Measurements from ENCODE around the gene PDE11A.
"Not testable (repeated sequence)": the region's sequence is repeated elsewhere in the genome, so short reads cannot be mapped to it uniquely, and the experiment has no call there.

PDE11A gene

GRCh38 chr2:177880285-177880684, 192.3 kb downstream of the PDE11A start:
- no peak for DNase-seq

- no peak for DNase-seq
These were observed 195.6 kb downstream of the PDE11A start for GRCh38 chr2:177876950-177877349.

GRCh38 chr2:177874686-177875085, 197.9 kb downstream of the PDE11A start:
- DNase-seq = no peak

- no peak for DNase-seq
These were observed 198.7 kb downstream of the PDE11A start for GRCh38 chr2:177873915-177874314.

GRCh38 chr2:177872286-177872685, 200.3 kb downstream of the PDE11A start:
- no peak for DNase-seq

- DNase-seq = no peak
These were observed 202.7 kb downstream of the PDE11A start for GRCh38 chr2:177869912-177870311.

- DNase-seq = no peak
These were observed 203.4 kb downstream of the PDE11A start for GRCh38 chr2:177869209-177869608.

- no peak for DNase-seq
These were observed 203.8 kb downstream of the PDE11A start for GRCh38 chr2:177868806-177869205.

- no peak for DNase-seq
These were observed 215.0 kb downstream of the PDE11A start for GRCh38 chr2:177857538-177857937.

GRCh38 chr2:177852389-177852788, 220.2 kb downstream of the PDE11A start:
- no peak for DNase-seq

- DNase-seq = no peak
These were observed 229.4 kb downstream of the PDE11A start for GRCh38 chr2:177843188-177843587.

- no peak for DNase-seq
These were observed 230.3 kb downstream of the PDE11A start for GRCh38 chr2:177842243-177842642.

- DNase-seq = not testable (repeated sequence)
These were observed 237.0 kb downstream of the PDE11A start for GRCh38 chr2:177835418-177836204.

- no peak for DNase-seq
These were observed 239.8 kb downstream of the PDE11A start for GRCh38 chr2:177832611-177833433.

GRCh38 chr2:177830881-177831386, 241.6 kb downstream of the PDE11A start:
- DNase-seq = peak; percentile 99

- no peak for DNase-seq
These were observed 244.0 kb downstream of the PDE11A start for GRCh38 chr2:177828557-177828956.

GRCh38 chr2:177826897-177827296, 245.7 kb downstream of the PDE11A start:
- no peak for DNase-seq

GRCh38 chr2:177822941-177823340, 249.6 kb downstream of the PDE11A start:
- DNase-seq = no peak

- DNase-seq = no peak
These were observed 254.2 kb downstream of the PDE11A start for GRCh38 chr2:177818412-177818811.

- no peak for DNase-seq
These were observed 255.3 kb downstream of the PDE11A start for GRCh38 chr2:177817300-177817699.

GRCh38 chr2:177816766-177817165, 255.8 kb downstream of the PDE11A start:
- DNase-seq = no peak

GRCh38 chr2:177812713-177813396, 259.7 kb downstream of the PDE11A start:
- no peak for DNase-seq

- DNase-seq = no peak
These were observed 261.7 kb downstream of the PDE11A start for GRCh38 chr2:177810906-177811305.

Data from NCI-H2227 treated with DMSO at 0.1 percent for 48 hours (cell line).